GM21515 (cell line): ENCODE data around the gene FAM9C.

Experiments used
- ATAC-seq: cut with Tn5 transposase; IDR thresholded peaks from one replicate; pipeline ENCODE4 v1.9.1; 2021; ENCODE audit not compliant: unreplicated experiment

The FAM9C gene

DNA sequence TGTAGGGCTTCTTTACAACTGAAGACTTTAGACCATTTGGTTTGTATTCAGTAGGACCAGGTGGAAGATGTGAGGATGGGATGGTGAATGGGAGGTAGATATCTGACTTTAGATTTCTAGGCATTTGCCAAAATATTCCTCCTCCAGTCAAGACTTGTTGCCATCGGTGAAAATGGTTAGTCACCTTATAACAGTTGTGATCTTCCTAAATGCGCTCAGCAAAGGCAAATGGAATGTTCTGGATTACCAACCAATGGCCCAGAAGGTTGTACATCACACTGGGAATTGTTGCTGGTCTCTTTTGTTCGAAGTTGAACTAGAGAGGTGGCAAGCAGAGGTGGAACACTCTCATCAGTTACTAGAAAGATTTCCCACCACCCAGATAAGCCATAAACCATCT is 35.6 kb downstream of the FAM9C start:
- no peak for ATAC-seq

DNA sequence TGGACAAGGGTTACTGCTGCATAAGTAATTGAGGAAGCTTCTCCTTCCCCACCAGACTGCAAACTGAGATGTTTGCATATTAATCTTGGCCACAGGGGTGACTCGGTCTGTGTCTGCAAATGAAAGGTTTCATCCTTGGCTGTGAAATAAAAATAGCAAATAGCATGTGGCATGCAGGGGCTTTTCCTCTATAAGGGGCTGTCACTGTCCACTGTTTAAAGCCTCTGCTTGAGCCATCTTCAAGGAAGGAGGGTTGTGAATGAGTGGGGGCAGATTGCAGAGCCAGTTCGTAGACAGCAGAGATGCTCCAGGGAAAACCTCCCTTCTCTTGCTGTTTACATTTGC is 36.3 kb downstream of the FAM9C start:
- no peak for ATAC-seq

DNA sequence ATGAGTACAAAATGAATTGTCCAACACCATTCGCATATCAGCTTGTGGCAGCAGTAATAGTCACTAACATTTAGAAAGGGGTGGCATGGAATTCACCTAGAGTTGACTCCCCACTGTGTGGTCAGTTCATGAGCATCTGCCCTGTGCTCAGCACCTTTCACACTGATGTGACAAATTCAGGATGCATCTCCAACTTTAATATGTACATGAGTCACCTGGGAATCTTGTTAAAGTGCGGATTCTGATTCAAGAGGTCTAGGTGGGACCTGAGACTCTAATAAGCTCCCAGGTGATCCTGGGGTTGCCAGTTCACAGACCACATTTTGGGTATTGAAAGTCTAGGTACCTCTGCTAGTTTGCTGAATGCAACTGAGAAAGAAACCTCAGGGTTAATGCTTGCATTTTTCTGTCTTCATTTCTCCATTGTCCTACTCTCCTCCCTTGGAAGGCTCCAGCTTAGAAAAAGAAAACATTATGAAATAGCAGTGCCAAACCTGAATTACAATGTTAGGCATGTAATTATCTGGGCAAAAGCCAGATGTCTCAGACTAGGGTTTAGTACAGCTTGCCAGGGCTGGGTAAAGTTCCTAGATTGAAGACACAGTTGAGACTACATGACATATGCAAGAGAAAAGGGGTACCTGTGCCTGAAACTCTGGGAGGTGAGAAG is 36.8 kb downstream of the FAM9C start:
- ATAC-seq = no peak

DNA sequence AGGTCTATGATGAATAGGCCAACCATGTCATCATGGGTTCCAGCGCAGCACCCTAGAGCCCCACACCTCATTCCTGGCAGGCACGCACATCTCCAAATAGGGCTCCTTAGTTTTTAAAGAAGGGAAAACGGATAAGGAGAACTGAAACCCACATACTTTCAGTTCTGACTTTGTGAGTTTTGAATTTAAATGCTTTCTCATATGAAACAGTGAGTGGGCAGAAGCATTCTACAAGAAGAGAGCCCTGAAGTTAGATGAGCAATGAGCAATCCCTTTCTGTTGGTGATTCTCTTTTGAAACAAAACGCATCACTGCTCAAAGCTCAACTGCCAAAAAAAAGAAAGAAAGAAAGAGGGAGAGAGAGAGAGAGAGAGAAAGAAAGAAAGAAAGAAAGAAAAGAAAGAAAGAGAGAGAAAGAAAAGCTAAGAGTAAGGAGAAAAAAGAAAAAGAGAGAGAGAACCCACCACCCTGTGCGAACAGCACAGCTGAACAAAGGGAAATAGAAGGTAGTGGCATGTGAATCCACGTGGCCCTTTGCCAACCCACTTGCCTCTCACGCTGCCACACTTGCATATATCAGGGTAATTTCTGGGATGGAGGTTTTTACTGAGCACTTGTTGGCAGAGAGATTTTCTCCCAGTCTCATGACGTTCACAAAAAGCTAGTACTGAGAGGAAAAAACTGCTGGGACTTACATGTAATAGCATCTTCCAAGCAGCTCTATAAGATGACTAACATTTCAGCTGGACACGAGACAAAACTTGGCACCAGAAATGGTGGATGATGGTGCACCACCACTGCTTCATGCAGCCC is 38.6 kb downstream of the FAM9C start:
- ATAC-seq = peak; percentile 50

DNA sequence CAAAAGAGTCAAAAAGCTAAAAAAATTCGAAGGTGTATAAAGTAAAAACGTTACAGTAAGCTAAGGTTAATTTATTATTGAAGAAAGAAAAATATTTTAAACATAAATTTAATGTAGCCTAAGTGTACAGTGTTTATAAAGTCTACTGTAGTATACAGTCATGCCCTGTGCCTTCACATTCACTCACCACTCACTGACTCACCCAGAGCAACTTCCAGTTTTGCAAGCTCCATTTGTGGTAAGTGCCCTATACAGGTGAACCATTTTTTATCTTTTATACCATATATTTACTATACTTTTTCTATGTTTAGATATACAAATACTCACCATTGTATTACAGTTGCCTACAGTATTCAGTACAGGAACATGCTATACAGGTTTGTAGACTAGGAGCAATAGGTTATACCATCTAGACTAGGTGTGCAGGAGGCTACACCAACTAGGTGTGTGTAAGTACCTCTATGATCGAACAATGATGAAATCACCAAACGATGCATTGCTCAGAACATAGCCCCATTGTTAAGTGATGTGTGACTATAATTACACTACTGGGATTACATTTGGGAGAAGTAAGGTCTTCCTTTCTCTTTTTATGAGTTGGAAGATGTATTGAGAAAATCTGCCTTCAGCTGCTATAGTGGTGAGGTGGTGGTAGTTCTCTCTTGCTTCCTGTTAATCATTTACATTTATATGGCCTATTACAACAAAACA is 42.3 kb downstream of the FAM9C start:
- ATAC-seq = no peak

DNA sequence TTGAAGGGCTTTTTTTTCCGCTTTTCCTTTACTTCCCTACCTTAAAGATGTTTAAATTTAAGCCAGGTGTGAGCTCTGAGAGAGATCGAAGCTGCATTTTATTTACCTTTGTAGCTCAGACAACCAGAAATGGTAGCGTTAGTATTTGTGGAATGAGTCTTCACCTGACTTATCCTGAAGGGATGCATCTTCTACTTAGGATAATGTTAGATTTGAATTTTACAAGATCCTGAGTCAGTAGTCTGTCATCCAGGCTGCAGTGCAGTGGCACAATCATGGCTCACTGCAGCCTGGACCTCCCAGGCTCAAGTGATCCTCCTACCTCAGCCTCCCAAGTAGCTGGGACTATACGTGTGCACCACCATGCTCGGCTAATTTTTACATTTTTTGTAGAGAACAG is 43.3 kb downstream of the FAM9C start:
- ATAC-seq = no peak

DNA sequence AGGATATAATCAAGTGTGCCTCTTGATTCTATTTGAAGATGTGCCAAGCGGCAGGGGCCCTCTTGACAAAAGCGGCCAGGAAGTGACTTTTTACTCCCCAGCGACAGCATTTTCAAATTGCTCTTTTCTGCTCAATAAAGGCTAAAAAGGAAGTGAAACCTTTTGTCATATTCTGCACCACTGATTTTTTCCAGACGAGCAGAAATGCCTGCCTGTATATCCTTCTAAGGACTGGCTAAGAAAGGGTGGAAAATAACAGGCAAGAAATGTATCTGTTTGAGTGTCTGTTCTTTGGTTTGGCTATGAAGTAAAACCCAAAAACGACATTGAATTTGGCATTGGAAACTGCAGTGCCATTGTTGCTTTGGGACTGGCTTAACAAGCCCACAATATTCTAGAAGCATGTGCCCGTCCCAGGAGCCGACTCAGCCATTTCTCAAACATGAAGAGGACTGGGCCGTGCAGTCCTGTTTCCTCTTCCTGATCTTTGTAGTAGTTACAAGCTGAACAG is 44.1 kb downstream of the FAM9C start:
- peak; percentile 44 for ATAC-seq

DNA sequence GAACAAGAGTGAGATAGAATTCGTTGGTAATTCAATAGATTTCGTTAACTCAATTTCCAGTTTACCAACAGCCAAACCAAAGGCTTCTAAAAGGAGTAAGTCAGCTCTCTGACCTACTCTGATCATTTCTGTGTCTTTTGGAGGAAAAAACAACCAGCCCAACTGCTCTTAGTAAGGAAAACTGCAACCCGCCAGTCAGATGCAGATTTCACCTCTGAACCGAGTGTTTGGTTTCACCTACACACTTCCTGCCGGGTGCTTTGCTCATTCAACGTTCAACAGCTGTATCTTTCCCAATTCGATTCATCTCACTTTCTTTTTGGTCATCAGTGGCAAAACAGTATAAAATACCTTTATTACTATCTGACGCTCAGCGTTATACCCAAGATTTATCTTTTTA is 45.0 kb downstream of the FAM9C start:
- peak; percentile 48 for ATAC-seq

DNA sequence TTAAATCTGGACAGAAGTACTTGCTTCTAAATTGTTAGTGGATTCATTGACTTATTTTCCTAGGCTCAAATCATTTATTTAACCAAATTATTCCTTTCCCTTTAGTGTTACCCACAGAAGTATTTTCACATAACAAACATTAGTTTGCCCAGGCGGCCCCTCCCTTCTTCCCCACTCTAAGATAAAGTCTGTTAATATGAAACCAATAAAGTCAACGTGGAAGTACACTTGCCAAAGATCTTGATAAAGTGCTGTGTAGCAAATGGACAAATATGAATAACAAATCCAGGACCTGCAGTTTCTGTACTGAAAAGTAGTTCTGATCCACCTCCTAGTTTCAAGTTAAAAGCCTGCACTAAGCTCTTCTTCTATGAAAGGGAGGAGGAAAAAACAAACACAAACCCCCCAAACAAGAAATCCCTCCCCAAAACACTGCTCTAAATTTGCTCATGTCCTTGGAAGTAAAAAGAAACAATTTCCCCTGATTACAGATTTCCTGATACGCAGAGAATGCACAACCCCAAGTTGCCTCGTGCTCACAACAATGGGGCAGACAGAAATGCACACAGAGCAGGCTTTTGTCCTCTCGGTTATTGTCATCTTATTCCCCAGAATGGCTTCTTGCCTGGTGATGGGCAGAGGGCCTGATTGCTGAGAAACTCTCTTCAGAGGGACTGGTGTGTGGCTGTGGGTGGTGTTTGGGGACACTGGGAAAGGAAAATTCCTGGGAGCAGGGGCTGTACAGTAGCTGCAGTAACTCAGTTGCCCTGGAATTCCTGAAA is 46.3 kb downstream of the FAM9C start:
- ATAC-seq = no peak

DNA sequence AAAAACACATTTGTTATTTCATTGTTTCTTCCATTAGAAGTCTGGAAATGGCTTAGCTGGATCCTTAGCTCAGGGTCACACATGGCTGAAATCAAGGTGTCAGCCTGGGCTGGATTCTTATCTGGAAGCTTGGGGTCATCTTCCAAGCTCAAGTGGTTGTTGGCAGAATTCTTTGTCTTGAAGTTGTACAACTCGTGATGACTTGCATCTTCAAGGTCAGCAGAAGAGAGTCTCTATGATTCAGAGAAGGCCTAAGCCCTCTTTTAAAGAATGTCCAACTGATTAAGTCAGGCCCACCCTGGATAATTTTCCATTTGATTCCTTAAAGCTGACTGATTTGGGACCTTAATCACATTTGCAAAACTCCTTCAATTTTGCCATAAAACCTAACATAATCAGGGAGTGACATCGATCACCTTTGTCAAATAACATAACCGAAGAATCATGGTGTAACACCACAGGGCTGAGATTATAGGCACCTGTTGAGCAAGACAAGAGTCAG is 47.4 kb downstream of the FAM9C start:
- no peak for ATAC-seq

DNA sequence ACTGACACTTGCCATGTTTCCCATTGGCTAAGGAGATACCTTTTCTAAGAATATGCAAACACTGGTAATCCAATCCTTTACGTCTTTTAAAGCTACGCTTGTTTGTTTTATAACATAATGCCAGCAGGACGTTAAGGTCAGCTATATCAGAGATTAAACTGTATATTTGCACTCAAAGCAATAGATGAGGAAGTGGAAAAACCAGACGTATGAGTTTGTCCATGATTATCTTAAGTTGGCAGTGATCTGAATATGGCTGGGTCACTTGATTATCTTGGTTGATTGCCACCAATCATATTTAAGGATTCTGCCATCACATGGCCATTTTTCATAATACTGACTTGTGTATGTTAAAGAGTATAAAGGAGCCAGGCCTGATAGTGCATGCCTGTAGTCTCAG is 50.1 kb downstream of the FAM9C start:
- no peak for ATAC-seq

DNA sequence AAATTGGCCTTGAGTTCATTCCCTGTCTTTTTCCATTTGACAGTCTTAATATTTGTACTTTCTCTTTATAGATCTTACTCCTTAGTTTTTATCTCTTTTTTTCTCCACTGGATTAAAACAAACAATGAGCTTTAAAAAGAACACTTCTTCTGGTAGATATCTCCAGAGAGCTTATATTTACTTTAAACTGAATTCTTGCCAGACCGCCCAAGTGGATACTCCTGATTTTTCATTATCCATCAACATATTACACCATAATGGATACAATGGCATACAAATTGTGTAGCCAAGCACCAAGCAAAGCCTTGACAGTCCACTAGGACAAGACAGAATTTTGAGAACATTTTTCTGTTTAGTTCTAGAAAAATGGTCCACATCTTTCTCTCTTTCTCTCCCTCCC is 50.6 kb downstream of the FAM9C start:
- no peak for ATAC-seq

DNA sequence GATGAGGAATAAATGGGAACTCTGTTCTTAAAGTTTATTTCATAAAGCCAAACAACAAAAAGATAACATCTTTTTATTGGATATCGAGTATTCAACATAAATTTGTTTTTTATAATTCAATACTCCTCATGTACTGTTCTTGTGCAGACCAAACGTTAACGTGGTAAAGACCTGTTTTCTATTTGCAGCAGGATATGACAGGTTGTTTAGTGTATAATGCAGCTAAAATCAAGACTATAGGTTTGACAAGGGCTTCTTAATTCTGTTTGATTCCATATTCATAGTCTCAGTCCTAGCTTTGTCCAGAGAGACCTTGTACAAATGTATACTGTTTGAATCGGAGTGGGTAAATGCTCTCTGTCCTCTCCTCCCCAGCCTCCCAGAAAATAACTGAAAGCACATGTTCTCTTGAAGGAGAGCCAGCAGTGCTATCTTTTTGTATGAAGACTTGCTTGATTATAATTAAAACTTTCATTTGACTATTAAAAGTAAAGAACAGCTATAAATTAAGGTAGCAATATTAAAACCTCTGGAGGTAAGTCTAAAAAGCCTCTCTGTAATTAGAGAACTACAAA is 51.8 kb downstream of the FAM9C start:
- ATAC-seq = no peak

DNA sequence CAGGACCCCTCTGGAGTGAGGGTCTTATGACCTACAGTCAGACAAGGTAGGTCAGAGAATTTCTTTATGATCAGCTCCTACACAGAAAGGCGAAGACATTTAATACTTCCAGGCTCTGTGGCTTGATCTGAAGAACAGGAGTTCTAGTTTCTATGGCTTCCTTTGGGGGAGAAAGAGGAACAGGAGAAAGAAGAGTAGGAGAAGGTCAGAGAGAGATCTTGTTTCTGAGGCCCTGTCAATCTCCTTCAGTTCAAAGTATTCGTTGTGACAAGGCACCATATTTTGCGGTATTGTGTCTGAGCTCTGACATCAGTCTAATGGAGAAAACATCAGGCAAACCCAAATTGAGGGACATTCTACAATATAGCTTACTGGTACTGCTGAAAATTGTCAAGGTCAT is 52.8 kb downstream of the FAM9C start:
- no peak for ATAC-seq

DNA sequence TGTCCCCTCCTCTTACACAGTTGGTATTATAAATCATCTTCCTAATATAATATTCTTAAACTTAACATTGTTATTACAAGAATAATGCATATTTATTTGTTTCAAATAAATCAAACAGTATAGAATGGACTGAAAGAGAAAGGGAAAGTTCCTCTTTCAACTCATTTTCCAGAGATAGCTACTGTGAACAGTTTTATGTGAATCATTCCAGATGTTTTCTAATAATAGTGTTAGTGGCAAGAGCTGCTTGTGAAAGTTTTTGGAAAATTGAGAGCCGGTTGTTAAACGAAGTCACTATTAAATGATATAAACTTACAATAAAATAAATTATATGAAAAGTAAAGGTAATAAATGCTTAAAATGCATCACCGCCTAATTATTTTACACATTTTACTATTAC is 55.0 kb downstream of the FAM9C start:
- no peak for ATAC-seq

DNA sequence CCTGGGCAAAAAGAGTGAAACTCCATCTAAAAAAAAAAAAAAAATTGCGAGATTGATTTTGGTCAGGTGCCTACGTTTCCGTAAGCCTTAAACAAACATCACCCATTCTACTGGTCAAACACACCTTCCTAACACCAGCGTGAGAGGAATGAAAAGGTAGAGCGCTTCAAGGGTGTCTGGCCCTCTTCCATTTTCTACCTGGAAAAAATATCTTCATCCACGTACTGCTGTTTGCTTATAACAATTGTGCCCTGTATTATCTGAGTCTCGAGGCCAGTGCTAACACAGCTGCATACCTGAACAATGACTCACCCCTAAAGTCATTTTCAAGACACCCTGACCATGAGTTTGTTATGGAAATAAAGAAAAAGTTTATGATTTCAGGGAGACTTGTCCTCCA is 55.6 kb downstream of the FAM9C start:
- no peak for ATAC-seq

DNA sequence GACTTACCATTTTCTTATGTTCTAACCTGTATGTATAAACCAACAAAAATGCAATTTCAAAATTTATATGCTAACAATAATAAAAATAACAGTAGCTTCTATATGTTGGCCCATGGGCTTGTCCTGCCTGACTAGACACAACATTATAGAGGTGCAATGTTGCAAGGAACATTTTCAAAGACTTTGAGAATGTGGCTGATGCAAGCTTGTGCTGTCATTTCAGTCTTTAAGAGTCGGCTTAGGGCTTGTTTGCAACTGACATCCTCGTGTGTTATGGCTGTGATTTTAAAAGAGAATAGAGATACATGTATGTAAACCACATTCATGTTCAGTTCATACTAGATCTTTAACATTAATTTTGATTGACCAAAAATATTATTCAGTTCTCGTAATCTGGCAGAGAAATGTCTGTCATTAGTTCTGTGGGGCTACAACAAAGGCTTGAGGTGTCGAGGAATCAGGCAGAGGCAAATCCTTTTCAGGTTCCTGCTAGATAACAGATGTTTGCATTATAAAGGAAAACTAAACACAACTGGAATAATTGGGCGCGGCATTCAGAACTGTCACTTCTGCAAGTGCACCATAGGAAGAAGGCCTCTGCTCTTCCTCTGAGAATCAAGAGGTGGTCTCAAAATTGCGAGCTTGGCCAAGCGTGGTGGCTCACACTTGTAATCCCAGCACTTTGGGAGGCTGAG is 56.4 kb downstream of the FAM9C start:
- ATAC-seq = no peak

DNA sequence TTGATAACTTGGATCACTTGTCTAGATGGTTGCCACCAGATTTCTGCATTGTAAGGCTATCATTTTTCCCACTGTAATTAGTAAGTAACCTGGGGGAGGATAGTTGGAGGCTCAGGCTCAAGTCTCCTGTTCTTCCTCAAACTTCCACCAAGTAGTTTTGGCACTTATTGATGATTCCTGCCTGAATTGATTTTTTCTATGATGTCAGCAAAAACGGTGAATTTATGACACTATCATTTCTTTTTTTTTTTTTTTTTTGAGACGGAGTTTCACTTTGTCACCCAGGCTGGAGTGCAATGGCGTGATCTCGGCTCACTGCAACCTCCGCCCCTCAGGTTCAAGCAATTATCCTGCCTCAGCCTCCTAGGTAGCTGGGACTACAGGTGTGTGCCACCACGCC is 57.1 kb downstream of the FAM9C start:
- ATAC-seq = no peak

DNA sequence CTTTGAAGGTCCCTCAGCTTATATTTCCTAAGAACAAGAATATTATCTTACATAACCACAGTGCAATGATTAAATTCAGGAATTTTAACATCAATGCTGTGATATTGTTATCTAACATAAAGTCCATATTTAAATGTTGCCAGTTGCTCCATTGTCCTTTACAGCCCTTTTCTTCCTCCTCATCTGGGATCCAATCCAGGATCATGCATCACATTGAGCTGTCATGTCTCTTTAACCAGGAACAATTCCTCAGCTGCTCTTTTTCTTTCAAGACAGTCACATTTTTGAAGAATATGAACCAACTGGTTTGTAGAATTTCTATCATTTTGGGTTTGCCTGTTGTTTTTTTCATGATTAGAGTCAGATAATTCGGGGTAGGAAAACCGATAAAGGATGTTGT is 57.5 kb downstream of the FAM9C start:
- ATAC-seq = no peak

DNA sequence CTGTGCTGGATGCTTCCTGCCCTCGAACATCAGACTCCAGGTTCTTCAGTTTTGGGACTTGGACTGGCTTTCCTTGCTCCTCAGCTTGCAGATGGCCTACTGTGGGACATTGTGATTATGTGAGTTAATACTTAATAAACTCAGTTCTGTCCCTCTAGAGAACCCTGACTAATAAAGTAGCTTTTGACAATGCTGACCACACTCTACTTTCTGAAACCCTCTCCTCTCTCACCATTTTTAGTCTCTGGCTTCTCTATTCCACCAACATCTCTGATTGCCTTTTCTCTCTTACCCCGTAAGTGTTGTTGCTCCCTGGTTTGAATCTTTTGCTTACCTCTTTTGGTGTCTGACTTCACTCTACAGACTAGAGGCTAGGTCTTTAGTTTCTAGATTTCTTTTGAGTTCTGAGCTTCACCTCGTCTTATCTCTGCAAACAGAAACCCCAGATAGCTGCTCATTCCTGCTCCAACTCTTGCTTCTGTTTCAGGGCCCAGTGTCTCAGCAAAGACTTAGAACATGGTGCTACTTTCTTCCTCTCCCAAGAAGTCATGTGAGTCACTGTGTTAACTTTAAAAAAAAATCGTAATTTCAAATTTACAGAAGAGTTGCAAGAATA is 58.1 kb downstream of the FAM9C start:
- ATAC-seq = no peak
